Activated CD4-positive, CD25-positive, alpha-beta regulatory T cell treated with anti-CD3 and anti-CD28 coated beads, Interleukin-2, amount 50 U/mL, for 16 hours (primary cell): Measurements from ENCODE around the gene TMEM150A.
A peak's percentile ranks its signal among the peaks of the same experiment; 100 is the strongest.
"Not testable (repeated sequence)": the region's sequence is repeated elsewhere in the genome, so short reads cannot be mapped to it uniquely, and the experiment has no call there.

Experiments
- DNase-seq: peaks from one replicate; pipeline ENCODE4 v3.0.0-alpha.2; 2020; ENCODE audit warnings: low read depth, low spot score

Gene TMEM150A

GRCh38 chr2:85575739-85576138 lies 26.8 kb downstream of the TMEM150A start:
- DNase-seq = no peak

- no peak for DNase-seq
Measured at GRCh38 chr2:85566265-85566664, 36.2 kb downstream of the TMEM150A start.

GRCh38 chr2:85564144-85564563 lies 38.3 kb downstream of the TMEM150A start:
- no peak for DNase-seq

DNA sequence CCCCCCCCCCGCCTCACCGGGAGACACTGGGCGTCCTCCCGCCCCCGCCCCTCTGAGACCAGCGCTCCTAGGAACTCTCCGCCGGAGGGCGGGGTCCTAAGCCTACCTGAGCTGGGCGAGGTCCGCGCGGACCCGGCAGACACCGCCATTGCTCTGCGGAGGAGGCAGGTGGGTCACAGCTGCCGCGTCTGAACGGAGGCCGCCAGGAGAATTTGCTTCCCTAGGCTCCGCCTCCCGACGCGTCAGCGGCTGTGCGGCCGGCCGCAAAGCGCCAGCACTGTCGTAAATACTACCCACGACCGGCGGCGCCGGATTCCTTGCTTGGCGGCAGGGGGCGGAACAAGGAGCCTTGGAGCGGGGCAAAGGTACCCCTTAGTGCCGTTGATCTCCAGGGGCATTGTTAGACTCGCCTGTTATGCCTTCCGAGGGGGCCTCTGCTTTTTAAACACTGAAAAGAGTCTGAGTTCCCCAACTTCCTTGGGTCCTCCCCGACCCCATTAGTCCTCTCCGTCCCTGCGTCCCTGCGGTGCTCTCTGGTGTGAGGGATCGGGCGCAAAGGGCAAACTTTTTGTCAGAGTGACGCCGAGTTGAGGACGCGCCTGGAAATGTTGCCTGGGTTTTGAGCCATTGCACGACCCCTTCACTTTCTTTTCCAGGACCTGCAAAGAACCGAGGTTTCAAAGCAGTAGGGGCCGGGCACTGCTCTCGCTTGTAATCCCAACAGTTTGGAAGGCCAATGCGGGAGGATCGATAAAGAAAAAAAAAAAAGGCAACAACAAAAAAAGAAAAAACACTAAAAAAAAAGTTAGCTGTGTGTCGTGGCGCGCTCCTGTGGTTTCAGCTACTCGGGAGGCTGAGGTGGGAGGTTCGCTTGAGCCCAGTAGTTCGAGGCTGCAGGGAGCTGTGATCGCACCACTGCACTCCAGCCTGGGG lies 41.0 kb downstream of the TMEM150A start, which contains the start of gene GGCX:
Gene GGCX, minus strand, starts transcription at position 214 of the 933 bp plus-strand sequence. Its CDS starts 65 bp downstream, at position 149.
- peak; percentile 91 for DNase-seq

- no peak for DNase-seq
Measured at GRCh38 chr2:85560812-85561279, 41.7 kb downstream of the TMEM150A start.

DNA sequence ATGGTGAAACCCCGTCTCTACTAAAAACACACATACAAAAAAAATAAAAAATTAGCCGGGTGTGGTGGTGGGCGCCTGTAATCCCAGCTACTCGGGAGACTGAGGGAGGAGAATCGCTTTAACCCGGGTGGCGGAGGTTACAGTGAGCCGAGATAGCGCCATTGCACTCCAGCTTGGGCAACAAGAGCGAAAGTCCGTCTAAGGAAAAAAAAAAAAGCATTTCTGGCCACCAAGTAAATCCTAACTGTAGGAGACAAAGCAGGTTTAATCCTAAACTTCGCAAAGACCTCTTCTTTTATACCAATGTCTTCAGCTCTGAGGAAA lies 42.1 kb downstream of the TMEM150A start:
- not testable (repeated sequence) for DNase-seq

- no peak for DNase-seq
Measured at GRCh38 chr2:85558160-85558559, 44.3 kb downstream of the TMEM150A start.

- no peak for DNase-seq
Measured at GRCh38 chr2:85557130-85557529, 45.4 kb downstream of the TMEM150A start.

DNA sequence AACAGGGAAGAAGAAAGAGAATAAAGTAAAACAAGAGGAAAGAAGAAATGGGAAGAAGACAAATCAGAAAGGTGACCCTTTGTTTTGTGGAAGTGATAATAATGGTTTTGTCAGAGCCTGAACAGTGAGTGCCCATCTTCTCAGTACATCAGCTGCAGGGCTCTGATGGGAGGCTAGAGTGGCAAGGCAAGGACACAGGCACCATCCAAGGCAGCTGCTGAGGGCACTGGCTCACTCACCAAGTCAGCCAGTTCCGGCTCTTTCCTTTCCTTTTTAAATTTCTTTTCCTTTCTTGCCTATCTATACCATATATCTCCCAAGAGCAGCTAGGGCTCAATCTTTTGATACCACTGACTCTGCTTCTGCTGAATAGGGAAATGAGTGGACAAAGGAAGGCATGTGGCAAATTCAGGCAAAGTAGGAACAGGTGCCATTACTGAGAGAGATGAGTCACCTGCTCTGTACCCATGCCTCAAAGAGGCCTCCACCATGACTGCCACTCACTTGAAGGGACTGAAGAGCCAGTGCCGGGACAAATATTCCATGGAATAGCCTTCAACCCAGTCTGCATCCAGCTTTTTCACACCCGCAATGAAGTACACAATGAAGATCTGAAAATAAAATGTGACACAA lies 47.4 kb downstream of the TMEM150A start:
- no peak for DNase-seq

GRCh38 chr2:85553184-85553583 lies 49.3 kb downstream of the TMEM150A start:
- no peak for DNase-seq

DNA sequence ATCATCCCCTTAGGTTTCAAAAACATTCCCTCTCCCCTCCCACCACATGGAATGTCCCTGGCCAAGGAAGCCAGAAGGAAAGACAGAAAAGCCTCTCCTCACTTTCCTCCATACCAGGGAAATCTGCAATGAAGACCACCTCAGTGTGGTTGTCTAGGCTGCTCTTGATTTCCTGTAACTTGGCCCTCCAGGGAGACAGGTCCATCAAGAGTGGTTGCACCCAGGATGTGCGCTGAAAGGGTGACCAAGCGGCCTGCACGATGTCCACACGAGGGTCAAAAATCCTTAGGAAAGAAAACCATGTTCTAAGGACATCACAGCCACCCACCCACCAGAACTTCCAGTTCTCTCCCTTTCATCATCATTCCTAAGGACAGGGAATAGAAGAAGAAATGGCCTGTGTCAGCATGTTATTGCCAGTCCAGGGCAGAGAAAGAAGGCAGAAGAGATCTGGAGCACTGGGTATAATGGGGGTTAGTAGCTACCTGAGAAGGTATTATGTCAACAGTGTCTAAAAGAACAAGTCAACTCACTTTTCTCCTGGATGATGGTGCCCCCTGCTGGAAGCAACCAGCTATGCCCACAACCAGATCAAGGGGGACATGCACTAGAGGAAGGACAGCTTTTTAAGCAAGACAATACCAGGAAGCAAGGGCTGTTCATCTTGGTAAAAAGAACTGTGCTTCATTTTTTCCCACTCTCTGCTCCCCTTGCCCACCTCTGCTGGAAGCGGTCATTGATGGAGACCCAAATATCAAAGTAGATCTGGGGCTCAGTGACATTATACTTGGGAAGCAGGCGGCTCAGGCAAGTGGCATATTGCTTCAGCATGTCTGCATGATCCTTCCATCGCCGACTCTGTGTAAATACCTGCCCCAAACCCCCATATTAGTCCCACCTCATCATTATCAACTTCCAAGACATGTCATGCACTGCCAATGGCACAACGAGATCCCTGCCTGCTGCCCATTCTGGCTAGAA lies 50.5 kb downstream of the TMEM150A start:
- peak; percentile 85 for DNase-seq

GRCh38 chr2:85550486-85550885 lies 52.0 kb downstream of the TMEM150A start:
- DNase-seq = no peak

DNA sequence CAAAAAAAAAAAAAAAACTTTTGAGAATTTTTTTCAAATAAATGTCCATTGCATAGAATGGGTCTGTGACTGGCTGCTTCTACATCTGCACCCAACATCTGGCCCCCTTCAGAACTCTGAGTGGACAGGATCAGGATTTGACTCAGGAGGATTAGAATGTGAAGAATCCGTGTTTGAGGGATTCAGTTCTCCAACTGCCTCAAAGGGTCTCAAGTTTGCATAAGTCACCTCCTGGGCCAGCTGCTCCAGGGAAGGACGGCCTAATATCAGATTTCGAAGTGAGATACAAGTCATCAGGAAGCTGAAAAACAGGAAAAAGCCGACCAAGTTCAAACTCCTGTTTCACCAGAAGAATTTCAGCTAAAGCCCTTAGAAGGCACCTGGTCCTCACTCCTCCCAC lies 52.7 kb downstream of the TMEM150A start:
- DNase-seq = no peak

DNA sequence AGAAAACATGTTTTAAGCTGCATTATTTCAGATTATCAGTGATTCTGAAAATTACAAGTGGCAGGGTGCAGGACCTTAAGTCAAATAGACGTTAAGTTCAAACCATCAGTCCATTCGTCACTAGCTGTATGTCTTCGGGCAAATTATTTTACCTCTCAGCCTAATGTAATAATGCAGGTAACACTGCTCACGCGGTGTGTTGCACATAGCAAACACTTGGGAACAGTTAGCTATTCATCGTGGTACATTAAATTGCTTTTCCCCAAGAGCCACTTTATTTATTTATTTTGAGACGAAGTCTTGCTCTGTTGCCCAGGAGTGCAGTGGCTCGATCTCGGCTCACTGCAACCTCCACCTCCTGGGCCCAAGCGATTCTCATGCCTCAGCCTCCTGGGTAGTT lies 53.4 kb downstream of the TMEM150A start:
- no peak for DNase-seq

GRCh38 chr2:85548608-85548900 lies 53.9 kb downstream of the TMEM150A start:
- no peak for DNase-seq
